HepG2 (cell line): ENCODE results near the gene C5AR1. TPM values are rescaled to one million over a fixed set of nuclear protein-coding genes. Genes with fewer than 3 reads are reported as not detected.

ENCODE experiments used
- ATF1 ChIP-seq: IDR thresholded peaks from 2 replicates; pipeline ENCODE4 v1.6.1; 2016; ENCODE audit warnings: mild to moderate bottlenecking, control low read depth
- EP300 ChIP-seq, 3 experiments: sonication (generic) in 1 of 3; formaldehyde crosslinking in 1 of 3; IDR thresholded peaks; 2 replicates each; pipeline versions ENCODE4 v1.5.1 to v1.6.1; 2011 to 2020; ENCODE audit warnings: low read depth in 2 of 3, low read length in 2 of 3, borderline replicate concordance in 1 of 3, improper control_type of control experiment in 1 of 3, mild to moderate bottlenecking in 1 of 3, missing genetic modification reagents in 1 of 3, moderate library complexity in 1 of 3
- HNF4G ChIP-seq, 2 experiments: sonication (generic) in 1 of 2; formaldehyde crosslinking in 1 of 2; IDR thresholded peaks; 2 replicates each; pipeline versions ENCODE4 v1.4.0 to v1.6.1; 2011 to 2020; ENCODE audit warnings: borderline replicate concordance in 2 of 2, low read depth in 2 of 2, mild to moderate bottlenecking in 2 of 2, low read length in 1 of 2, missing genetic modification reagents in 1 of 2, moderate library complexity in 1 of 2
- KLF11 ChIP-seq: IDR thresholded peaks from 2 replicates; pipeline ENCODE4 v1.6.1; 2016; ENCODE audit warnings: missing compliant biosample characterization
- NFIC ChIP-seq: IDR thresholded peaks from 2 replicates; pipeline ENCODE4 v1.6.1; 2012; ENCODE audit warnings: mild to moderate bottlenecking, low read length, inconsistent platforms
- NR2F6 ChIP-seq, 2 experiments: IDR thresholded peaks; 2 replicates each; pipeline ENCODE4 v1.6.1; 2016; ENCODE audit warnings: antibody characterized with exemption in 1 of 2, mild to moderate bottlenecking in 1 of 2
- RFX3 ChIP-seq: IDR thresholded peaks from 2 replicates; pipeline ENCODE4 v1.6.1; 2016; ENCODE audit warnings: missing biosample characterization, missing genetic modification reagents
- TRIM24 ChIP-seq: sonication (generic); formaldehyde crosslinking; IDR thresholded peaks from 2 replicates; pipeline ENCODE4 v1.8.0; 2022; ENCODE audit warnings: mild to moderate bottlenecking, missing genetic modification reagents
- ZBTB38 ChIP-seq: sonication (generic); formaldehyde crosslinking; IDR thresholded peaks from 2 replicates; pipeline ENCODE4 v1.5.1; 2020; ENCODE audit warnings: mild to moderate bottlenecking, missing genetic modification reagents
- ZFX ChIP-seq: sonication (generic); formaldehyde crosslinking; IDR thresholded peaks from 2 replicates; pipeline ENCODE4 v1.4.0; 2020; ENCODE audit warnings: mild to moderate bottlenecking, low read depth, missing genetic modification reagents, moderate library complexity
- ZNF136 ChIP-seq: sonication (generic); formaldehyde crosslinking; IDR thresholded peaks from 2 replicates; pipeline ENCODE4 v1.8.1; 2022; ENCODE audit warnings: low read depth, mild to moderate bottlenecking, moderate library complexity, missing genetic modification reagents
- ZNF274 ChIP-seq: sonication (generic); formaldehyde crosslinking; IDR thresholded peaks from 2 replicates; pipeline ENCODE4 v1.5.1; 2020; ENCODE audit warnings: mild to moderate bottlenecking, missing genetic modification reagents
- ZNF431 ChIP-seq: sonication (generic); formaldehyde crosslinking; IDR thresholded peaks from 2 replicates; pipeline ENCODE4 v1.9.0; 2022; ENCODE audit warnings: missing genetic modification reagents, low read depth, mild to moderate bottlenecking, borderline replicate concordance
- ZNF605 ChIP-seq: sonication (generic); formaldehyde crosslinking; IDR thresholded peaks from 2 replicates; pipeline ENCODE4 v1.8.0; 2022; ENCODE audit warnings: mild to moderate bottlenecking, missing genetic modification reagents
- ZNF781 ChIP-seq: sonication (generic); formaldehyde crosslinking; IDR thresholded peaks from 2 replicates; pipeline ENCODE4 v1.5.1; 2020; ENCODE audit warnings: borderline replicate concordance, mild to moderate bottlenecking, missing genetic modification reagents; ENCODE audit errors: not compliant biosample characterization
- ZSCAN21 ChIP-seq: sonication (generic); formaldehyde crosslinking; IDR thresholded peaks from 2 replicates; pipeline ENCODE4 v1.8.0; 2022; ENCODE audit warnings: mild to moderate bottlenecking, missing genetic modification reagents, moderate library complexity, borderline replicate concordance
- polyA plus RNA-seq, 8 experiments: library from polyadenylated mRNA; depleted of rRNA in 3 of 8; stranded (reverse) in 7 of 8; unstranded in 1 of 8; fragments of >200 nt; fragmentation: Illumina TruSeq in 4 of 8; extraction: Trizol in 4 of 8; gene quantifications; 2 replicates each; pipeline versions ENCODE4 v1.2.1 to v1.2.3, GENCODE V29; 2011 to 2016; ENCODE audit warnings: low read depth in 4 of 8, missing spikeins in 1 of 8, mixed read lengths in 1 of 8; ENCODE audit not compliant: insufficient read depth in 1 of 8
- total RNA-seq, 5 experiments: library from RNA; depleted of rRNA; stranded (reverse); fragments of >200 nt; fragmentation: Illumina TruSeq; extraction: Trizol; gene quantifications; 2 replicates each; pipeline ENCODE4 v1.2.3, GENCODE V29; 2016; ENCODE audit warnings: low read depth in 1 of 5
- TF ChIP-seq, protein P1 (sequence below): sonication (generic); formaldehyde crosslinking; IDR thresholded peaks from 2 replicates; pipeline ENCODE4 v1.5.0; 2020; ENCODE audit warnings: missing genetic modification reagents, mild to moderate bottlenecking, borderline replicate concordance
- TF ChIP-seq, protein P2 (sequence below): sonication (generic); formaldehyde crosslinking; IDR thresholded peaks from 2 replicates; pipeline ENCODE4 v1.4.0; 2020; ENCODE audit warnings: missing genetic modification reagents
- TF ChIP-seq, protein P3 (sequence below): sonication (generic); formaldehyde crosslinking; IDR thresholded peaks from 2 replicates; pipeline ENCODE4 v1.5.0; 2020; ENCODE audit warnings: mild to moderate bottlenecking, missing genetic modification reagents

C5AR1 gene
- total and polyA plus RNA-seq, 2 of the 13 experiments (the other 11 are each of a cell fraction or from before 2014, with no cell fraction given): 0.07 to 1.6 TPM

DNA sequence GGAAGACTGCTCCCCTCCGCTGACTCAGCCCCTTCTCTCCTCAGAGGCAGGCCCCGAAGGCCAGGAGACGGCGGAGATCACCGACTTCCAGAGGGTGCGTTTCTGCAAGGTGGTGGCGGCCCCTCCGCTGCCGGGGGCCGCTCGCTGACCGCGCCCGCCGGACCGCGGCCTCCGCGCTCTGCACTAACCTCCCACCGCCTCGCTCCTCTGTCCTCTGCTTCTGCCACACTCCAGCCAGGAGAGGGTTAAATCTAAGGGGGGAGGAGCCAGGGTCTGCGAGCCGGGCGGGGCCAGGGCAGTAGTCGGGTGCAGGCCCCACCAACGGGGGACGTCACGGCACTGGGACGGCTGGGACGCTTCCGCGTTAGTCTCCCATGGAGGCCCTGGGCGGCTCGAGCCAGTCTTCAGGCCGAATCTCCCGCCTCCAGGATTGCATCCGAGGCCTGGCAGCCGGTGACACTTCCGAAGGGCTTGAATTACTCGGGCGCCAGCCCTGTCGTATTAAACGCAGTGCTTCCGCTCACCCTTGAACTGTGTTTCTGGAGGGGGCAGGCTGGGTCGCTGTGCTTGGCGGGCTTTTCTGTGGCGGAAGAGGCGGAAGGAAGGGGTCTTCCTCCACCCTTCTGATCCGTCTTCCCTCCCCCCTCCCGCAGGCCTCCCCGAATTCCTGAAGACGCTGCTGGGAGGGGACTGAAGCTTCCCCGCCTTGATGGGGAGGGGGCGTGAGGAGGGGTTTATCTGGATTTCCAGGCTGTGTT is 36.2 kb upstream of the C5AR1 start (continued):
- no peak for TF ChIP-seq RFX3
- TF ChIP-seq ZNF605 (CRISPR knock-in tag): peak; percentile 61; the same call in 1 of the 2 replicates
- no peak for TF ChIP-seq KLF11
- no peak for TF ChIP-seq ZNF274 (CRISPR knock-in tag)
- no peak for TF ChIP-seq NFIC
- TF ChIP-seq HNF4G (IDR thresholded peaks at IDR 0.05; ENCODE audit: borderline replicate concordance, low read depth, low read length): no peak
- no peak for TF ChIP-seq HNF4G (CRISPR knock-in tag; IDR thresholded peaks at IDR 0.05; ENCODE audit: borderline replicate concordance, low read depth)
- TF ChIP-seq TRIM24: no peak
- TF ChIP-seq ZSCAN21 (CRISPR knock-in tag): peak; percentile 53; the same call in 1 of the 2 replicates
- TF ChIP-seq ZNF136 (CRISPR knock-in tag): no peak
- TF ChIP-seq EP300 (IDR thresholded peaks at IDR 0.05; ENCODE audit: low read depth in 2 of 2, low read length in 2 of 2): no peak
- 0 out of 2 replicates have a peak, but pooled peaks have one; percentile 31 for TF ChIP-seq EP300 (CRISPR knock-in tag; IDR thresholded peaks at IDR 0.05; ENCODE audit: borderline replicate concordance)
- TF ChIP-seq, protein P1, sequence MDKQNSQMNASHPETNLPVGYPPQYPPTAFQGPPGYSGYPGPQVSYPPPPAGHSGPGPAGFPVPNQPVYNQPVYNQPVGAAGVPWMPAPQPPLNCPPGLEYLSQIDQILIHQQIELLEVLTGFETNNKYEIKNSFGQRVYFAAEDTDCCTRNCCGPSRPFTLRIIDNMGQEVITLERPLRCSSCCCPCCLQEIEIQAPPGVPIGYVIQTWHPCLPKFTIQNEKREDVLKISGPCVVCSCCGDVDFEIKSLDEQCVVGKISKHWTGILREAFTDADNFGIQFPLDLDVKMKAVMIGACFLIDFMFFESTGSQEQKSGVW (CRISPR knock-in tag): no peak
- TF ChIP-seq, protein P2, sequence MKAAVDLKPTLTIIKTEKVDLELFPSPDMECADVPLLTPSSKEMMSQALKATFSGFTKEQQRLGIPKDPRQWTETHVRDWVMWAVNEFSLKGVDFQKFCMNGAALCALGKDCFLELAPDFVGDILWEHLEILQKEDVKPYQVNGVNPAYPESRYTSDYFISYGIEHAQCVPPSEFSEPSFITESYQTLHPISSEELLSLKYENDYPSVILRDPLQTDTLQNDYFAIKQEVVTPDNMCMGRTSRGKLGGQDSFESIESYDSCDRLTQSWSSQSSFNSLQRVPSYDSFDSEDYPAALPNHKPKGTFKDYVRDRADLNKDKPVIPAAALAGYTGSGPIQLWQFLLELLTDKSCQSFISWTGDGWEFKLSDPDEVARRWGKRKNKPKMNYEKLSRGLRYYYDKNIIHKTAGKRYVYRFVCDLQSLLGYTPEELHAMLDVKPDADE (CRISPR knock-in tag): no peak
- no peak for TF ChIP-seq ZNF431 (CRISPR knock-in tag)
- peak; percentile 86 for TF ChIP-seq ZFX
- TF ChIP-seq ZBTB38 (CRISPR knock-in tag): 0 out of 2 replicates have a peak, but pooled peaks have one; percentile 23
- peak; percentile 63; the same call in 1 of the 2 replicates for TF ChIP-seq ATF1
- no peak for TF ChIP-seq NR2F6 (IDR thresholded peaks at IDR 0.05)
- no peak for TF ChIP-seq NR2F6 (CRISPR knock-in tag; IDR thresholded peaks at IDR 0.05)
- TF ChIP-seq, protein P3, sequence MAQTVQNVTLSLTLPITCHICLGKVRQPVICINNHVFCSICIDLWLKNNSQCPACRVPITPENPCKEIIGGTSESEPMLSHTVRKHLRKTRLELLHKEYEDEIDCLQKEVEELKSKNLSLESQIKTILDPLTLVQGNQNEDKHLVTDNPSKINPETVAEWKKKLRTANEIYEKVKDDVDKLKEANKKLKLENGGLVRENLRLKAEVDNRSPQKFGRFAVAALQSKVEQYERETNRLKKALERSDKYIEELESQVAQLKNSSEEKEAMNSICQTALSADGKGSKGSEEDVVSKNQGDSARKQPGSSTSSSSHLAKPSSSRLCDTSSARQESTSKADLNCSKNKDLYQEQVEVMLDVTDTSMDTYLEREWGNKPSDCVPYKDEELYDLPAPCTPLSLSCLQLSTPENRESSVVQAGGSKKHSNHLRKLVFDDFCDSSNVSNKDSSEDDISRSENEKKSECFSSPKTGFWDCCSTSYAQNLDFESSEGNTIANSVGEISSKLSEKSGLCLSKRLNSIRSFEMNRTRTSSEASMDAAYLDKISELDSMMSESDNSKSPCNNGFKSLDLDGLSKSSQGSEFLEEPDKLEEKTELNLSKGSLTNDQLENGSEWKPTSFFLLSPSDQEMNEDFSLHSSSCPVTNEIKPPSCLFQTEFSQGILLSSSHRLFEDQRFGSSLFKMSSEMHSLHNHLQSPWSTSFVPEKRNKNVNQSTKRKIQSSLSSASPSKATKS (CRISPR knock-in tag): no peak
- no peak for TF ChIP-seq ZNF781 (CRISPR knock-in tag)
